ENCODE measurements around the gene FMOD.

DNA sequence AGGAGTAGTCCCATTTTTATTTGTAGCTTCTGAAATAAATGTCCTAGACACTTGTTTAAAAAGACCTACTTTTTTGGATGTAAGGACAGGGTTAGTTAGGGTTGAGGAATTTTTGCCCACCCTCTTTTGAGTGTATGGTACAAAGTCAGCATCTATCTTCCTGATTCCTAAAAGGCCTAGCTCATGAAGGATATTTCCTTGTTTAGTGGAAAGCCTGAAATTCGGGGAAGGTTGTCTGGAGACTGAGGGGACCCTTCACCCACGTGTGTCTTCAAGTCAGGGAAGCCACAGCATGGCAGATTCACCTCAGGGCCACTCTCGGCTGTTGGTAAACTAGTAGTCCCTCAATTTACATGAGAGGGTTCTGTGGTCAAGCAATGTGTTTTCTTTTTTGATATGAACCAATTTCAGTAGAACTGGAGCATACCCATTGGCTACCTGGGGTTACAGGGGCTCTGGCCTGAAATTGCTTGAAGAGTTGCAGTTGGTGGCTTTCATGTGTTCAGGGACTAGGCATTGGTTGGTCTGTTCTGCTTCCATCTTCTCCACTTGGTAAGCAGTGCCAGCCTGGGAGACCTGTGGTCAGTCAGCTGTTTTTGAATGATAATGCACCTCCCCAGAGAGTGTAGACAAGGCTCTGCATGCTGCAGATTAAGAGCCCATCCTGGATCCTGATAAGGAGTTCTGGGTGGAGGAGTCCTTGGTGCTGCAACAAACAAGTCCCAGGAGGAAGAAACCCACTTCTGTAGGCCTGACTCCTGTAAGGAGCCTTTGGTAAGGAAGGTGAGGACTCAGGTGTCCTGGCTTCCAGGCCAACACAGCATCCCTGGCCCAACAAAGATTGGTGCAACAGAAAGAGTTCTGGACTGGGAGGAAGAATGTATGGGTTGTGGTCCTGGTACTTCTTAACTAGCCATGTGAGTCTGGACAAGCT, 39.3 kb downstream of the FMOD start:
- TF ChIP-seq CTCF (conservative IDR thresholded peaks at IDR 0.05; ENCODE audit: low read depth, low read length) (no peak), EZH2 (IDR thresholded peaks at IDR 0.05; ENCODE audit: borderline replicate concordance, low read depth, low read length, poor library complexity, severe bottlenecking) (no peak)

All from A673 (cell line).